GM13977 (cell line): ENCODE data around the gene KRTAP4-11.
"Not testable (repeated sequence)": the region's sequence is repeated elsewhere in the genome, so short reads cannot be mapped to it uniquely, and the experiment has no call there.

Experiments used
- DNase-seq: peaks from one replicate; pipeline ENCODE4 v3.0.0; 2012; ENCODE audit warnings: low spot score
- CTCF ChIP-seq: IDR thresholded peaks from 2 replicates; pipeline ENCODE4 v1.5.1; 2012; ENCODE audit warnings: mild to moderate bottlenecking, control low read depth; ENCODE audit not compliant: insufficient read depth; ENCODE audit errors: extremely low read depth, missing control alignments
- in situ Hi-C: fragments of 300-500 bp; cut with MboI; formaldehyde crosslinking; loops from one replicate; pipeline ENCODE4 v1.12.0; 2022; ENCODE audit warnings: low sequenced_read_pairs, low pct_unique_long_range_greater_than_20kb, mixed read lengths, inconsistent platforms; ENCODE audit not compliant: unreplicated experiment

The KRTAP4-11 gene

GRCh38 chr17:41133880-41134735, 15.9 kb upstream of the KRTAP4-11 start:
- no peak for DNase-seq
- no peak for TF ChIP-seq CTCF
- in situ Hi-C loops = no loop called here

GRCh38 chr17:41131979-41132378, 13.8 kb upstream of the KRTAP4-11 start:
- in situ Hi-C loops = no loop called here
- no peak for TF ChIP-seq CTCF
- DNase-seq = peak; percentile 28

GRCh38 chr17:41127371-41127770, 9.2 kb upstream of the KRTAP4-11 start:
- in situ Hi-C loops = no loop called here
- no peak for DNase-seq
- no peak for TF ChIP-seq CTCF

- TF ChIP-seq CTCF = no peak
- in situ Hi-C loops = no loop called here
- no peak for DNase-seq
Measured at GRCh38 chr17:41126412-41126811, 8.2 kb upstream of the KRTAP4-11 start.

GRCh38 chr17:41125064-41125463, 6.9 kb upstream of the KRTAP4-11 start:
- in situ Hi-C loops = no loop called here
- no peak for TF ChIP-seq CTCF
- no peak for DNase-seq

GRCh38 chr17:41123991-41124371, 5.8 kb upstream of the KRTAP4-11 start, which contains the start of gene KRTAP4-12:
KRTAP4-12 (minus strand) TSS chr17:41124182; CDS start chr17:41124122, 60 bp downstream.
- DNase-seq = not testable (repeated sequence)

GRCh38 chr17:41123292-41123990, 5.3 kb upstream of the KRTAP4-11 start:
- DNase-seq, in situ Hi-C loops: not testable (repeated sequence)

More at GRCh38 chr17:41123991-41124371, 5.8 kb upstream of the KRTAP4-11 start, which contains the start of gene KRTAP4-12:
- in situ Hi-C loops = not testable (repeated sequence)
